Neural cell (in vitro differentiated cells): ENCODE measurements around the gene SPDEF. TPM values are rescaled to one million over a fixed set of nuclear protein-coding genes. Genes with fewer than 3 reads are reported as not detected.

Experiments
- H2AFZ ChIP-seq: fragments of 200-600, 300-800 bp; sonication (generic), shearing (Covaris generic); 2 replicates; pipeline ENCODE4 v1.6.0; 2014; ENCODE audit warnings: low read depth, mild to moderate bottlenecking, antibody characterized with exemption, low read length, moderate library complexity
- H3F3A ChIP-seq: fragments of 200-600 bp; shearing (Covaris generic); 2 replicates; pipeline ENCODE4 v1.6.1; 2016; ENCODE audit warnings: mild to moderate bottlenecking, moderate library complexity, mixed read lengths, antibody characterized with exemption, low read length; ENCODE audit not compliant: insufficient read depth, poor library complexity, severe bottlenecking
- H3K27ac ChIP-seq: fragments of 200-600, 300-800 bp; sonication (generic), shearing (Covaris generic); 2 replicates; pipeline ENCODE4 v1.5.1; 2014; ENCODE audit warnings: mild to moderate bottlenecking, low read length, moderate library complexity
- H3K27me3 ChIP-seq: fragments of 300-800, 200-600 bp; sonication (generic), shearing (Covaris generic); 2 replicates; pipeline ENCODE4 v1.6.0; 2014; ENCODE audit warnings: mild to moderate bottlenecking, low read depth, low read length, moderate library complexity; ENCODE audit not compliant: insufficient read depth
- H3K36me3 ChIP-seq: fragments of 300-800, 200-600 bp; sonication (generic), shearing (Covaris generic); 2 replicates; pipeline ENCODE4 v1.5.1; 2014; ENCODE audit warnings: mild to moderate bottlenecking, antibody characterized with exemption, low read length, moderate library complexity; ENCODE audit not compliant: insufficient read depth
- H3K4me2 ChIP-seq: fragments of 300-800, 200-600 bp; sonication (generic), shearing (Covaris generic); 2 replicates; pipeline ENCODE4 v1.6.0; 2014; ENCODE audit warnings: mild to moderate bottlenecking, low read length
- H3K4me3 ChIP-seq: fragments of 300-800, 200-600 bp; sonication (generic), shearing (Covaris generic); 2 replicates; pipeline ENCODE4 v1.5.1; 2014; ENCODE audit warnings: mild to moderate bottlenecking, low read length, moderate library complexity
- H3K79me2 ChIP-seq: fragments of 200-600 bp; shearing (Covaris generic); replicated peaks from 2 replicates; pipeline ENCODE4 v1.6.0; 2014; ENCODE audit warnings: mild to moderate bottlenecking, low read length, moderate library complexity; ENCODE audit not compliant: insufficient read depth
- H3K9ac ChIP-seq: fragments of 300-800, 200-600 bp; sonication (generic), shearing (Covaris generic); 2 replicates; pipeline ENCODE4 v1.6.1; 2016; ENCODE audit warnings: mild to moderate bottlenecking, low read length, mixed read lengths
- H3K9me2 ChIP-seq: fragments of 200-600 bp; shearing (Covaris generic); 2 replicates; pipeline ENCODE4 v1.6.1; 2016; ENCODE audit warnings: mild to moderate bottlenecking, low read length, mixed read lengths; ENCODE audit not compliant: insufficient read depth
- H3K9me3 ChIP-seq: fragments of 200-600, 300-800 bp; sonication (generic), shearing (Covaris generic); 2 replicates; pipeline ENCODE4 v1.6.1; 2016; ENCODE audit warnings: mild to moderate bottlenecking, mixed run types, low read length, moderate library complexity, mixed read lengths
- H4K20me1 ChIP-seq: fragments of 200-600 bp; shearing (Covaris generic); 2 replicates; pipeline ENCODE4 v1.6.1; 2016; ENCODE audit warnings: mild to moderate bottlenecking, mixed run types; ENCODE audit not compliant: insufficient read depth
- EP300 ChIP-seq: fragments of 450-650 bp; conservative IDR thresholded peaks from 2 replicates; pipeline ENCODE4 v1.6.1; 2014; ENCODE audit warnings: antibody characterized with exemption, mild to moderate bottlenecking, moderate library complexity; ENCODE audit not compliant: poor library complexity, severe bottlenecking
- EZH2 ChIP-seq: fragments of 200-600, 300-800 bp; shearing (Covaris generic), sonication (generic); IDR thresholded peaks from 2 replicates; pipeline ENCODE4 v1.6.1; 2014; ENCODE audit warnings: antibody characterized with exemption, low read length, borderline replicate concordance, mild to moderate bottlenecking; ENCODE audit not compliant: insufficient read depth, poor library complexity, severe bottlenecking
- MXI1 ChIP-seq: fragments of 450-650 bp; conservative IDR thresholded peaks from 2 replicates; pipeline ENCODE4 v1.6.1; 2014; ENCODE audit warnings: antibody characterized with exemption, mild to moderate bottlenecking; ENCODE audit not compliant: poor library complexity, severe bottlenecking
- POLR2AphosphoS5 ChIP-seq: IDR thresholded peaks from 2 replicates; pipeline ENCODE4 v1.6.1; 2012
- RAD21 ChIP-seq: fragments of 450-650 bp; conservative IDR thresholded peaks from 2 replicates; pipeline ENCODE4 v1.6.1; 2014; ENCODE audit warnings: antibody characterized with exemption, mild to moderate bottlenecking, moderate library complexity
- SMC3 ChIP-seq: fragments of 450-650 bp; conservative IDR thresholded peaks from 2 replicates; pipeline ENCODE4 v1.6.1; 2014; ENCODE audit warnings: antibody characterized with exemption, mild to moderate bottlenecking, moderate library complexity; ENCODE audit not compliant: poor library complexity
- TAF1 ChIP-seq: IDR thresholded peaks from 2 replicates; pipeline ENCODE4 v1.6.1; 2012; ENCODE audit warnings: low read depth
- polyA plus RNA-seq: library from polyadenylated mRNA; depleted of rRNA; stranded (reverse); fragments of >200 nt; gene quantifications from 2 replicates; pipeline ENCODE4 v1.2.3, GENCODE V29; 2014
- TF ChIP-seq, protein P1 (sequence below): IDR thresholded peaks from 2 replicates; pipeline ENCODE4 v1.6.1; 2012; ENCODE audit warnings: borderline replicate concordance
- TF ChIP-seq, protein P2 (sequence below): fragments of 450-650 bp; IDR thresholded peaks from 2 replicates; pipeline ENCODE4 v1.5.1; 2014; ENCODE audit warnings: antibody characterized with exemption, mild to moderate bottlenecking, moderate library complexity; ENCODE audit not compliant: poor library complexity, severe bottlenecking

The SPDEF gene
- polyA plus RNA-seq, 1 donor from 2014 or later: 0.36 TPM

DNA sequence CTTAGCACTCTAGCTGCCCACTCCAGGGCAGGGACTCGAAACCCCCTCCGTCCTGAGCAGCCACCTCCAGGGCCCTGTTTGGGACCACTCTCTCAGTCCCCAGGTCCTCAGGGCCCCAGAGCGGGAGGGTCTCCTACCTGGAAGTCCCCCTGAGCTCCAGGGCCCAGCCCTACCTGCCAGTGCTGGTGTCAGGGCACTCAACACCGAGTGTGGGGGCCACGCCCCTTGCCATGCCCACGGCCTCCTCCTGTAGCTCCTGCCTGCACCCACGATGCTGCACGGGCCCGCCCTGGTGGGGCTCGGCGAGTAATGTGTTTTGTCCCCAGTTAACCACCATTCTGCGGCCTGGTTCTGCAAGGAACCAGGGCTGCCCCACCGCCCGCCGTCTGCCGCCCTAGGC is 21.5 kb downstream of the SPDEF start:
- no peaks in the 10 kb centered on the region for H3K9me2 ChIP-seq
- H3K27ac ChIP-seq: no peak overlapping the region

DNA sequence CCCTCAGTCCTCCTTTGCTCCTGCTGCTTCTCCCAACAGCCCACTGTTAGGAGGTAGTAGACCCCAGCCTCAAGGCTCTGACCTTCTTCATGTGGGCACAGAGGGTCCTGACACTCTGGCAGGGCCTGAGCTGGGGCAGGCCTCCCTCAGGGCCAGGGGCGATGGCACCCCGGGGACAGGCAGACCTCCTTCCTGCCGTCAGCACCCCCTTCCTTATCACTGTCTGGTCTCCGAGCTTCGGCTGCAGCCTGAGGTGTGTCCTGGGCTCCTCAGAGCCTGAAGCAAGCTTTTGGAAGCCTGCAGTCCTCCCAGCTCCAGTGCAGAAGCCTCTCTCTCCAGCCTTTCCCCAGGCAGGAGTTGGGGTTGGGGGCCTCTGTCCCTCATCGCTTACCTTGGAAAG is 22.0 kb downstream of the SPDEF start:
- TF ChIP-seq MXI1: no peak
- no peak for TF ChIP-seq EP300
- no peak for TF ChIP-seq TAF1
- TF ChIP-seq POLR2AphosphoS5: no peak
- no peak for TF ChIP-seq SMC3
- no peak for TF ChIP-seq EZH2
- TF ChIP-seq, protein P1, sequence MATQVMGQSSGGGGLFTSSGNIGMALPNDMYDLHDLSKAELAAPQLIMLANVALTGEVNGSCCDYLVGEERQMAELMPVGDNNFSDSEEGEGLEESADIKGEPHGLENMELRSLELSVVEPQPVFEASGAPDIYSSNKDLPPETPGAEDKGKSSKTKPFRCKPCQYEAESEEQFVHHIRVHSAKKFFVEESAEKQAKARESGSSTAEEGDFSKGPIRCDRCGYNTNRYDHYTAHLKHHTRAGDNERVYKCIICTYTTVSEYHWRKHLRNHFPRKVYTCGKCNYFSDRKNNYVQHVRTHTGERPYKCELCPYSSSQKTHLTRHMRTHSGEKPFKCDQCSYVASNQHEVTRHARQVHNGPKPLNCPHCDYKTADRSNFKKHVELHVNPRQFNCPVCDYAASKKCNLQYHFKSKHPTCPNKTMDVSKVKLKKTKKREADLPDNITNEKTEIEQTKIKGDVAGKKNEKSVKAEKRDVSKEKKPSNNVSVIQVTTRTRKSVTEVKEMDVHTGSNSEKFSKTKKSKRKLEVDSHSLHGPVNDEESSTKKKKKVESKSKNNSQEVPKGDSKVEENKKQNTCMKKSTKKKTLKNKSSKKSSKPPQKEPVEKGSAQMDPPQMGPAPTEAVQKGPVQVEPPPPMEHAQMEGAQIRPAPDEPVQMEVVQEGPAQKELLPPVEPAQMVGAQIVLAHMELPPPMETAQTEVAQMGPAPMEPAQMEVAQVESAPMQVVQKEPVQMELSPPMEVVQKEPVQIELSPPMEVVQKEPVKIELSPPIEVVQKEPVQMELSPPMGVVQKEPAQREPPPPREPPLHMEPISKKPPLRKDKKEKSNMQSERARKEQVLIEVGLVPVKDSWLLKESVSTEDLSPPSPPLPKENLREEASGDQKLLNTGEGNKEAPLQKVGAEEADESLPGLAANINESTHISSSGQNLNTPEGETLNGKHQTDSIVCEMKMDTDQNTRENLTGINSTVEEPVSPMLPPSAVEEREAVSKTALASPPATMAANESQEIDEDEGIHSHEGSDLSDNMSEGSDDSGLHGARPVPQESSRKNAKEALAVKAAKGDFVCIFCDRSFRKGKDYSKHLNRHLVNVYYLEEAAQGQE: no peak
- no peak for TF ChIP-seq RAD21
- TF ChIP-seq, protein P2, sequence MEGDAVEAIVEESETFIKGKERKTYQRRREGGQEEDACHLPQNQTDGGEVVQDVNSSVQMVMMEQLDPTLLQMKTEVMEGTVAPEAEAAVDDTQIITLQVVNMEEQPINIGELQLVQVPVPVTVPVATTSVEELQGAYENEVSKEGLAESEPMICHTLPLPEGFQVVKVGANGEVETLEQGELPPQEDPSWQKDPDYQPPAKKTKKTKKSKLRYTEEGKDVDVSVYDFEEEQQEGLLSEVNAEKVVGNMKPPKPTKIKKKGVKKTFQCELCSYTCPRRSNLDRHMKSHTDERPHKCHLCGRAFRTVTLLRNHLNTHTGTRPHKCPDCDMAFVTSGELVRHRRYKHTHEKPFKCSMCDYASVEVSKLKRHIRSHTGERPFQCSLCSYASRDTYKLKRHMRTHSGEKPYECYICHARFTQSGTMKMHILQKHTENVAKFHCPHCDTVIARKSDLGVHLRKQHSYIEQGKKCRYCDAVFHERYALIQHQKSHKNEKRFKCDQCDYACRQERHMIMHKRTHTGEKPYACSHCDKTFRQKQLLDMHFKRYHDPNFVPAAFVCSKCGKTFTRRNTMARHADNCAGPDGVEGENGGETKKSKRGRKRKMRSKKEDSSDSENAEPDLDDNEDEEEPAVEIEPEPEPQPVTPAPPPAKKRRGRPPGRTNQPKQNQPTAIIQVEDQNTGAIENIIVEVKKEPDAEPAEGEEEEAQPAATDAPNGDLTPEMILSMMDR: no peak

More for the DNA sequence above, 21.5 kb downstream of the SPDEF start:
- Histone ChIP-seq H3F3A (no peaks in the 10 kb centered on the region), H3K9ac (no peak overlapping the region), H3K4me3 (no peak overlapping the region), H3K36me3 (no peaks in the 10 kb centered on the region), H2AFZ (no peak overlapping the region), H3K27me3 (no peaks in the 10 kb centered on the region), H3K4me2 (no peak overlapping the region), H4K20me1 (no peaks in the 10 kb centered on the region), H3K9me3 (no peaks in the 10 kb centered on the region), H3K79me2 (no peaks in the 10 kb centered on the region)
- TF ChIP-seq MXI1 (no peak), POLR2AphosphoS5 (no peak), EP300 (no peak), EZH2 (no peak), SMC3 (no peak), TAF1 (no peak), RAD21 (no peak)
- TF ChIP-seq, protein P2: no peak
- TF ChIP-seq, protein P1: no peak

More for the DNA sequence above, 22.0 kb downstream of the SPDEF start:
- Histone ChIP-seq H3K9ac (no peak overlapping the region), H3K79me2 (no peaks in the 10 kb centered on the region), H3K4me2 (no peak overlapping the region), H3K27me3 (no peaks in the 10 kb centered on the region), H3K4me3 (no peak overlapping the region), H3K27ac (no peak overlapping the region), H3K9me2 (no peaks in the 10 kb centered on the region), H3K9me3 (no peaks in the 10 kb centered on the region), H3F3A (no peaks in the 10 kb centered on the region), H4K20me1 (no peaks in the 10 kb centered on the region), H2AFZ (no peak overlapping the region), H3K36me3 (no peaks in the 10 kb centered on the region)
